Progenitor cell of endocrine pancreas (in vitro differentiated cells): ENCODE data around the gene CLDN24. TPM values are rescaled to one million over a fixed set of nuclear protein-coding genes. Genes with fewer than 3 reads are reported as not detected.

Experiments
- DNase-seq: peaks from one replicate; pipeline ENCODE4 v3.0.0; 2021; ENCODE audit warnings: low spot score; ENCODE audit not compliant: unreplicated experiment
- H3K27ac Mint-ChIP-seq: 2 replicates; pipeline ENCODE4 v1.8.0; 2021; ENCODE audit warnings: mild to moderate bottlenecking, moderate library complexity, mixed read lengths
- H3K27me3 Mint-ChIP-seq: 2 replicates; pipeline ENCODE4 v1.8.0; 2021; ENCODE audit warnings: mixed read lengths
- H3K36me3 Mint-ChIP-seq: 2 replicates; pipeline ENCODE4 v1.8.0; 2022; ENCODE audit warnings: mixed read lengths; ENCODE audit not compliant: insufficient read depth
- H3K4me1 Mint-ChIP-seq: 2 replicates; pipeline ENCODE4 v1.8.0; 2021; ENCODE audit warnings: low read depth, mixed read lengths
- H3K4me3 Mint-ChIP-seq: 2 replicates; pipeline ENCODE4 v1.8.0; 2021; ENCODE audit warnings: low read depth, mild to moderate bottlenecking, moderate library complexity, mixed read lengths
- H3K9me3 Mint-ChIP-seq: 2 replicates; pipeline ENCODE4 v1.8.0; 2021; ENCODE audit warnings: low read depth, mixed read lengths
- CTCF ChIP-seq: fragments of 200-600 bp; sonication (generic); IDR thresholded peaks from one replicate; pipeline ENCODE4 v1.5.0; 2021; ENCODE audit warnings: antibody characterized with exemption, mild to moderate bottlenecking; ENCODE audit not compliant: unreplicated experiment
- long read RNA-seq: library from polyadenylated mRNA; unstranded; transcript quantifications from one replicate; pipeline ENCODE4 v2.0.0, GENCODE V29; 2020
- total RNA-seq: library from RNA; stranded (reverse); gene quantifications from 2 replicates; pipeline ENCODE4 v1.2.1, GENCODE V29; 2021

CLDN24 gene
- total RNA-seq, result not detected in 2 replicates
- long read RNA-seq, result 0 reads

- H3K9me3 Mint-ChIP-seq, result peaks cover 13% of the 10 kb centered on the region
- H3K27ac Mint-ChIP-seq, result no peak within 1 kb of the TSS
- peaks cover 35% of the 10 kb centered on the region for H3K36me3 Mint-ChIP-seq
- no peaks in the 10 kb centered on the region for H3K27me3 Mint-ChIP-seq
- DNase-seq, result no peak
- TF ChIP-seq CTCF, result no peak
- peaks cover 13% of the 10 kb centered on the region for H3K4me1 Mint-ChIP-seq
- no peak within 1 kb of the TSS for H3K4me3 Mint-ChIP-seq
These were observed at the start of gene CLDN24 for GRCh38 chr4:183322326-183322725. Gene CLDN24 (minus strand): TSS chr4:183322426. CDS start chr4:183322426, 0 bp downstream.

GRCh38 chr4:183370786-183371185 is 48.6 kb upstream of the CLDN24 start:
- Mint-ChIP-seq H3K9me3 (peaks cover 8% of the 10 kb centered on the region), H3K4me1 (no peaks in the 10 kb centered on the region), H3K27me3 (no peaks in the 10 kb centered on the region), H3K36me3 (peaks cover 1% of the 10 kb centered on the region), H3K27ac (no peak overlapping the region), H3K4me3 (no peak overlapping the region)
- no peak for TF ChIP-seq CTCF
- DNase-seq, result no peak

- peaks cover 6% of the 10 kb centered on the region for H3K27me3 Mint-ChIP-seq
- no peak for TF ChIP-seq CTCF
- H3K27ac Mint-ChIP-seq, result no peak overlapping the region
- H3K4me3 Mint-ChIP-seq, result no peak overlapping the region
- H3K9me3 Mint-ChIP-seq, result peaks cover 6% of the 10 kb centered on the region
- DNase-seq, result no peak
- H3K36me3 Mint-ChIP-seq, result peaks cover 1% of the 10 kb centered on the region
- peaks cover 8% of the 10 kb centered on the region for H3K4me1 Mint-ChIP-seq
These were observed 46.8 kb upstream of the CLDN24 start for GRCh38 chr4:183369073-183369472.

GRCh38 chr4:183366206-183366835 is 44.1 kb upstream of the CLDN24 start:
- TF ChIP-seq CTCF, result no peak
- no peaks in the 10 kb centered on the region for H3K36me3 Mint-ChIP-seq
- DNase-seq, result no peak
- peaks cover 6% of the 10 kb centered on the region for H3K27me3 Mint-ChIP-seq
- H3K27ac Mint-ChIP-seq, result no peak overlapping the region
- H3K4me1 Mint-ChIP-seq, result peaks cover 10% of the 10 kb centered on the region
- no peaks in the 10 kb centered on the region for H3K9me3 Mint-ChIP-seq
- H3K4me3 Mint-ChIP-seq, result no peak overlapping the region

GRCh38 chr4:183364025-183364424 is 41.8 kb upstream of the CLDN24 start:
- no peak for DNase-seq
- Mint-ChIP-seq H3K4me1 (peaks cover 10% of the 10 kb centered on the region), H3K4me3 (no peak overlapping the region), H3K36me3 (no peaks in the 10 kb centered on the region), H3K9me3 (no peaks in the 10 kb centered on the region), H3K27ac (no peak overlapping the region), H3K27me3 (peaks cover 6% of the 10 kb centered on the region)
- TF ChIP-seq CTCF, result no peak
